ENCODE results near the gene R3HDM4. TPM values are rescaled to one million over a fixed set of nuclear protein-coding genes. Genes with fewer than 3 reads are reported as not detected.
A peak's percentile ranks its signal among the peaks of the same experiment; 100 is the strongest.

R3HDM4 gene
- total and polyA plus RNA-seq, 9 of the 15 experiments (the other 6 are each of a cell fraction or from before 2014, with no cell fraction given), result 3.2 to 154 (median 59.0) TPM

DNA sequence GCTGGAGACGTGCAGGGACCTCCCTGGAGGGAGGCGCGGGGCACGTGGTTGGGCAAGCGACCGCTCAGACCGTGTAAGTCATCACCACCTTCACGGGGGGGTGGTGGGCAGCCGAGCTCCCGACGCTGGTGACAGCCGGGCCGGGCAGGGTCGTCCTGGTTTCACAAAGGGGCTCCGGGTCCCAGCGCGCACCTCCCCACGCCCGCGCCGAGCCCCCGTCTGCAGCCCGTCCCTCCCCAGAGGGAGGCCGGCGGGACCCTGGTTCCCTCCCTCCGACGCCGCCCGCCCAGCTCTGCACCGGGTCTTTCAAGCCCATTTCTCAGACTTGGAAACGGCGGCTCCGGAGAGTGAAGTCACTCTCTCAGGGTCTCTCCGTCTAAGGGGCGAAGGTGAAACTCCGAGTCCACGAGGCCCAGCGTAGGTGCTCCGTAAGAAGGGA lies 12.1 kb upstream of the R3HDM4 start (continued):
- TF ChIP-seq HNRNPL (IDR thresholded peaks at IDR 0.05; ENCODE audit: low read depth, low read length) (no peak; the same call in 1 of the 2 replicates), WHSC1 (IDR thresholded peaks at IDR 0.05; ENCODE audit: low read length) (no peak), E2F5 (CRISPR knock-in tag; IDR thresholded peaks at IDR 0.05) (no peak), MGA (IDR thresholded peaks at IDR 0.05) (peak; percentile 94), KDM4B (IDR thresholded peaks at IDR 0.05; ENCODE audit: borderline replicate concordance in 2 of 2, low read depth in 1 of 2) (0 out of 4 replicates have a peak, but pooled peaks of 1 of the 2 experiments have one; percentile 10), ZNF146 (CRISPR knock-in tag; IDR thresholded peaks at IDR 0.05; ENCODE audit: unreplicated experiment) (no peak), ZNF224 (CRISPR knock-in tag; IDR thresholded peaks at IDR 0.05) (no peak), TCF7 (IDR thresholded peaks at IDR 0.05; ENCODE audit: borderline replicate concordance) (no peak), SRSF3 (IDR thresholded peaks at IDR 0.05; ENCODE audit: insufficient read depth, low read length) (no peak), DNMT1 (IDR thresholded peaks at IDR 0.05) (no peak), ILK (tag; IDR thresholded peaks at IDR 0.05; ENCODE audit: borderline replicate concordance, low read depth) (no peak), ZNF175 (CRISPR knock-in tag; IDR thresholded peaks at IDR 0.05; ENCODE audit: low read depth) (no peak), HNRNPH1 (optimal IDR thresholded peaks at IDR 0.05; ENCODE audit: low read depth, low read length) (no peak), HDAC6 (IDR thresholded peaks at IDR 0.05; ENCODE audit: low read depth, low read length) (no peak)
- TF ChIP-seq, protein P1, sequence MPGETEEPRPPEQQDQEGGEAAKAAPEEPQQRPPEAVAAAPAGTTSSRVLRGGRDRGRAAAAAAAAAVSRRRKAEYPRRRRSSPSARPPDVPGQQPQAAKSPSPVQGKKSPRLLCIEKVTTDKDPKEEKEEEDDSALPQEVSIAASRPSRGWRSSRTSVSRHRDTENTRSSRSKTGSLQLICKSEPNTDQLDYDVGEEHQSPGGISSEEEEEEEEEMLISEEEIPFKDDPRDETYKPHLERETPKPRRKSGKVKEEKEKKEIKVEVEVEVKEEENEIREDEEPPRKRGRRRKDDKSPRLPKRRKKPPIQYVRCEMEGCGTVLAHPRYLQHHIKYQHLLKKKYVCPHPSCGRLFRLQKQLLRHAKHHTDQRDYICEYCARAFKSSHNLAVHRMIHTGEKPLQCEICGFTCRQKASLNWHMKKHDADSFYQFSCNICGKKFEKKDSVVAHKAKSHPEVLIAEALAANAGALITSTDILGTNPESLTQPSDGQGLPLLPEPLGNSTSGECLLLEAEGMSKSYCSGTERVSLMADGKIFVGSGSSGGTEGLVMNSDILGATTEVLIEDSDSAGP (CRISPR knock-in tag; IDR thresholded peaks at IDR 0.05), result no peak

All from K562 (cell line).